K562 (cell line): ENCODE results near the gene IL25. TPM values are rescaled to one million over a fixed set of nuclear protein-coding genes. Genes with fewer than 3 reads are reported as not detected.

ENCODE experiments used
- ATAC-seq: fragments of 200-7000 bp; cut with Tn5 transposase; 3 replicates; pipeline ENCODE4 v1.9.1; 2020; ENCODE audit warnings: moderate library complexity
- BruUV-seq: library from RNA; stranded (reverse); fragments of 400-500 nt; replicated peaks from 2 replicates; lab custom pipeline; 2021; lab: Mats Ljungman, UMichigan
- CTCF ChIA-PET: fragments of 300-600 bp; formaldehyde crosslinking; extraction: SDS; loops from one replicate; lab custom pipeline; 2021; ENCODE audit warnings: low intra/inter-chr PET ratio; lab: Yijun Ruan, JAX
- POLR2A ChIA-PET: fragments of 300-600, 350-650 bp; sonication (Branson Sonifier 250); formaldehyde crosslinking; extraction: SDS; loops from one replicate; lab custom pipeline; 2021; ENCODE audit warnings: antibody characterized with exemption, inconsistent platforms; lab: Yijun Ruan, JAX
- DNase-seq, 4 experiments: peaks; one replicate each; pipeline versions ENCODE4 v3.0.0 to v3.0.0-alpha.2; 2011 to 2018; ENCODE audit warnings: low spot score in 3 of 4, mixed read lengths in 3 of 4; ENCODE audit errors: extremely low read depth in 1 of 4
- FAIRE-seq: peaks from 2 replicates; lab custom pipeline; 2011; peaks lifted over from hg19 to GRCh38; lab: Jason Lieb, UNC
- H2AFZ ChIP-seq: 2 replicates; pipeline ENCODE4 v1.6.0; 2011; ENCODE audit warnings: low read depth, low read length, control low read depth, inconsistent platforms
- H3K27ac ChIP-seq: fragments of 200-600 bp; 3 replicates; pipeline ENCODE4 v1.8.0; 2011; ENCODE audit warnings: low read depth, mild to moderate bottlenecking, control low read depth, inconsistent platforms, low read length, moderate library complexity, mixed read lengths; ENCODE audit errors: extremely low read depth
- H3K27me3 ChIP-seq, 2 experiments: fragments of 300-600 bp in 1 of 2; 2 replicates in 1 of 2; 3 replicates in 1 of 2; pipeline versions ENCODE4 v1.6.0 to v1.8.0; 2011; ENCODE audit warnings: inconsistent platforms in 2 of 2, low read length in 2 of 2, mild to moderate bottlenecking in 1 of 2, mixed read lengths in 1 of 2, moderate library complexity in 1 of 2; ENCODE audit not compliant: control insufficient read depth in 2 of 2, insufficient read depth in 2 of 2
- H3K36me3 ChIP-seq: fragments of 300-600 bp; 3 replicates; pipeline ENCODE4 v1.8.0; 2011; ENCODE audit warnings: mild to moderate bottlenecking, low read length, inconsistent platforms; ENCODE audit not compliant: control insufficient read depth, insufficient read depth
- H3K4me1 ChIP-seq, 2 experiments: fragments of 200-600 bp in 1 of 2; replicated peaks in 1 of 2; 2 replicates in 1 of 2; 3 replicates in 1 of 2; pipeline versions ENCODE4 v1.5.1 to v1.8.0; 2011; ENCODE audit warnings: inconsistent platforms in 2 of 2, low read length in 2 of 2, mild to moderate bottlenecking in 1 of 2, mixed read lengths in 1 of 2, moderate library complexity in 1 of 2; ENCODE audit not compliant: control insufficient read depth in 2 of 2, insufficient read depth in 2 of 2
- H3K4me2 ChIP-seq: 2 replicates; pipeline ENCODE4 v1.6.1; 2011; ENCODE audit warnings: low read length, control low read depth, inconsistent platforms, mixed read lengths; ENCODE audit not compliant: insufficient read depth
- H3K4me3 ChIP-seq: fragments of 200-600 bp; sonication (generic), shearing (Covaris generic); 2 replicates; pipeline ENCODE4 v1.5.1; 2016; ENCODE audit warnings: control low read depth, inconsistent platforms
- H3K79me2 ChIP-seq: fragments of 200-600 bp; 3 replicates; pipeline ENCODE4 v1.8.0; 2011; ENCODE audit warnings: low read length, inconsistent platforms; ENCODE audit not compliant: control insufficient read depth, insufficient read depth
- H3K9ac ChIP-seq, 2 experiments: 2 replicates each; pipeline versions ENCODE4 v1.6.0 to v1.6.1; 2011; ENCODE audit warnings: low read depth in 2 of 2, low read length in 2 of 2, control low read depth in 1 of 2, inconsistent platforms in 1 of 2, mild to moderate bottlenecking in 1 of 2, mixed read lengths in 1 of 2; ENCODE audit not compliant: insufficient read depth in 1 of 2
- H3K9me1 ChIP-seq: one replicate; pipeline ENCODE4 v1.6.0; 2011; ENCODE audit warnings: inconsistent platforms, mild to moderate bottlenecking, low read length, moderate library complexity; ENCODE audit not compliant: control insufficient read depth, insufficient read depth
- H3K9me3 ChIP-seq: replicated peaks from 2 replicates; pipeline ENCODE4 v1.5.1; 2011; ENCODE audit warnings: low read depth, low read length, inconsistent platforms; ENCODE audit not compliant: control insufficient read depth, insufficient read depth
- H4K20me1 ChIP-seq: replicated peaks from 2 replicates; pipeline ENCODE4 v1.6.1; 2011; ENCODE audit warnings: low read length, inconsistent platforms, mixed read lengths; ENCODE audit not compliant: control insufficient read depth, insufficient read depth
- ARID3A ChIP-seq: IDR thresholded peaks from 2 replicates; pipeline ENCODE4 v1.6.1; 2012; ENCODE audit warnings: low read depth, low read length, improper control_type of control experiment, borderline replicate concordance
- BHLHE40 ChIP-seq: IDR thresholded peaks from 2 replicates; pipeline ENCODE4 v1.6.1; 2011; ENCODE audit warnings: low read length, improper control_type of control experiment
- CREBBP ChIP-seq: IDR thresholded peaks from one replicate; pipeline ENCODE4 v1.6.1; 2012; ENCODE audit warnings: low read depth, mild to moderate bottlenecking, control low read depth, inconsistent platforms, low read length
- ELF4 ChIP-seq: fragments of 450-650 bp; formaldehyde crosslinking; IDR thresholded peaks from 2 replicates; pipeline ENCODE4 v1.4.0; 2022; ENCODE audit warnings: missing genetic modification characterization
- FOSL1 ChIP-seq: fragments of 200-800 bp; sonication (Bioruptor generic); conservative IDR thresholded peaks from 2 replicates; pipeline ENCODE4 v1.6.1; 2016; ENCODE audit warnings: missing genetic modification characterization, missing compliant biosample characterization
- HNRNPLL ChIP-seq: fragments of 200-400 bp; formaldehyde crosslinking; IDR thresholded peaks from 2 replicates; pipeline ENCODE4 v1.6.1; 2017; ENCODE audit warnings: low read length, low read depth, mild to moderate bottlenecking; ENCODE audit not compliant: poor library complexity, severe bottlenecking
- NR2F6 ChIP-seq: fragments of 450-650 bp; formaldehyde crosslinking; IDR thresholded peaks from 2 replicates; pipeline ENCODE4 v1.4.0; 2020; ENCODE audit warnings: mild to moderate bottlenecking
- SP2 ChIP-seq: IDR thresholded peaks from 2 replicates; pipeline ENCODE4 v1.6.1; 2011; ENCODE audit warnings: mild to moderate bottlenecking, low read depth, low read length, moderate library complexity; ENCODE audit not compliant: poor library complexity, severe bottlenecking; ENCODE audit errors: extremely low read depth
- TOE1 ChIP-seq, 2 experiments: fragments of 450-650 bp in 1 of 2; sonication (generic) in 1 of 2; formaldehyde crosslinking in 1 of 2; IDR thresholded peaks; 2 replicates each; pipeline versions ENCODE4 v1.7.1 to v1.8.0; 2016 to 2022; ENCODE audit warnings: borderline replicate concordance in 2 of 2, mild to moderate bottlenecking in 2 of 2, antibody characterized with exemption in 1 of 2, inconsistent platforms in 1 of 2, low read depth in 1 of 2, missing genetic modification reagents in 1 of 2, moderate library complexity in 1 of 2
- ZNF174 ChIP-seq: fragments of 250-450 bp; sonication (Bioruptor Pico); IDR thresholded peaks from 2 replicates; pipeline ENCODE4 v1.4.0; 2020; ENCODE audit warnings: mild to moderate bottlenecking
- ZNF740 ChIP-seq, 3 experiments: fragments of 200-800 bp in 1 of 3; sonication (Bioruptor generic) in 1 of 3; sonication (generic) in 1 of 3; formaldehyde crosslinking in 1 of 3; IDR thresholded peaks; 2 replicates each; pipeline versions ENCODE4 v1.6.1 to v1.8.0; 2016 to 2022; ENCODE audit warnings: mild to moderate bottlenecking in 2 of 3, missing compliant biosample characterization in 2 of 3, missing genetic modification characterization in 2 of 3, missing genetic modification reagents in 1 of 3
- WGBS: fragments of 100-300 bp; shearing (Covaris generic); methylation state at CpG from one replicate; pipeline ENCODE4 v1.1.6; 2016; ENCODE audit warnings: low coverage, mixed read lengths; ENCODE audit not compliant: insufficient coverage; ENCODE audit errors: missing lambda C conversion rate; 5-methylcytosine and 5-hydroxymethylcytosine counted together
- in situ Hi-C: fragments of 300-500 bp; cut with MboI; formaldehyde crosslinking; loops from 4 replicates; pipeline ENCODE4 v1.15.0; 2018; ENCODE audit warnings: inconsistent platforms, mixed read lengths
- intact Hi-C: fragments of 100-400 bp; cut with micrococcal nuclease; formaldehyde crosslinking; loops from 2 replicates; pipeline ENCODE4 v1.14.2; 2022
- polyA plus RNA-seq, 8 experiments: library from polyadenylated mRNA; depleted of rRNA in 4 of 8; stranded (reverse) in 5 of 8; unstranded in 3 of 8; fragments of >200 nt; fragmentation: Nextera tagmentation in 2 of 8; fragmentation: Illumina TruSeq in 1 of 8; extraction: Ambion mirVana in 2 of 8; extraction: Trizol in 1 of 8; gene quantifications; 2 replicates each; pipeline versions ENCODE4 v1.2.1 to v1.2.3, GENCODE V29; 2011 to 2014; ENCODE audit warnings: inconsistent platforms in 1 of 8, missing spikeins in 1 of 8
- total RNA-seq, 7 experiments: library from RNA; depleted of rRNA in 6 of 7; stranded (reverse); fragments of >200 nt in 6 of 7; fragmentation: Illumina TruSeq in 2 of 7; extraction: Trizol in 2 of 7; gene quantifications; 2 replicates each; pipeline versions ENCODE4 v1.2.1 to v1.2.3, GENCODE V29; 2011 to 2021; ENCODE audit warnings: low replicate concordance in 1 of 7

IL25 gene
- total and polyA plus RNA-seq, 9 of the 15 experiments (the other 6 are each of a cell fraction or from before 2014, with no cell fraction given): not detected

GRCh38 chr14:23366426-23366921 lies 6.1 kb upstream of the IL25 start:
- in situ Hi-C loops: no loop called here
- TF ChIP-seq NR2F6 (CRISPR knock-in tag): no peak
- TF ChIP-seq HNRNPLL: no peak
- TF ChIP-seq, all 486 proteins: peak for 0
- no peak overlapping the region for H3K27ac ChIP-seq
- POLR2A ChIA-PET: interaction anchor here (0.8 kb wide), 1 partner anchor 39 kb away, joined by 3 read pairs; no protein-coding TSS in a partner anchor
- H3K9ac ChIP-seq: no peak overlapping the region
- CTCF ChIA-PET: no interaction called here
- H4K20me1 ChIP-seq: no peaks in the 10 kb centered on the region; the same call in 1 of the 2 replicates
- intact Hi-C loops: no loop called here
- 12% methylated on average over 7 of the region's 34 CpGs for WGBS
- peak; percentile 45; the same call in 2 of the 3 replicates for ATAC-seq
- H3K9me1 ChIP-seq: no peaks in the 10 kb centered on the region
- BruUV-seq: no TSS peak
- no peak for FAIRE-seq
- no peaks in the 10 kb centered on the region for H3K79me2 ChIP-seq
- H2AFZ ChIP-seq: no peak overlapping the region
- peaks cover 0 to 16% of the 10 kb centered on the region in 2 experiments; a peak in 3 of 5 replicates for H3K4me1 ChIP-seq
- H3K4me2 ChIP-seq: no peak overlapping the region
- H3K27me3 ChIP-seq: peaks cover 10 to 36% of the 10 kb centered on the region in 2 experiments; a peak in 4 of 5 replicates
- no peaks in the 10 kb centered on the region for H3K9me3 ChIP-seq
- H3K36me3 ChIP-seq: no peaks in the 10 kb centered on the region
- peak in 2 of 4 experiments; percentile 39 to 42 for DNase-seq
- H3K4me3 ChIP-seq: no peak overlapping the region

- Histone ChIP-seq H3K9ac (no peak overlapping the region), H3K79me2 (no peaks in the 10 kb centered on the region), H3K9me3 (no peaks in the 10 kb centered on the region), H3K4me2 (no peak overlapping the region), H2AFZ (no peak overlapping the region), H4K20me1 (no peaks in the 10 kb centered on the region; the same call in 1 of the 2 replicates), H3K4me1 (peaks cover 0 to 10% of the 10 kb centered on the region in 2 experiments; a peak in 3 of 5 replicates), H3K9me1 (no peaks in the 10 kb centered on the region), H3K27ac (no peak overlapping the region), H3K36me3 (no peaks in the 10 kb centered on the region), H3K27me3 (peaks cover 7 to 20% of the 10 kb centered on the region in 2 experiments; a peak in 3 of 5 replicates), H3K4me3 (no peak overlapping the region)
- DNase-seq: peak in 1 of 4 experiments; percentile 7
- ATAC-seq: no peak
- intact Hi-C loops: no loop called here
- CTCF ChIA-PET: no interaction called here
- no CpG with 5 or more reads among the region's 1 CpG for WGBS
- POLR2A ChIA-PET: interaction anchor here (1.1 kb wide), 1 partner anchor 10 kb away, joined by 4 read pairs; no protein-coding TSS in a partner anchor
- no peak for FAIRE-seq
- BruUV-seq: no TSS peak
- in situ Hi-C loops: no loop called here
- no peak for TF ChIP-seq SP2
- no peak for TF ChIP-seq ZNF740 (CRISPR knock-in tag; IDR thresholded peaks at IDR 0.05)
- TF ChIP-seq ZNF740 (tag; IDR thresholded peaks at IDR 0.05): no peak
- no peak for TF ChIP-seq CREBBP
- TF ChIP-seq TOE1 (IDR thresholded peaks at IDR 0.05; ENCODE audit: borderline replicate concordance): no peak
- no peak for TF ChIP-seq TOE1 (CRISPR knock-in tag; IDR thresholded peaks at IDR 0.05; ENCODE audit: borderline replicate concordance, low read depth)
- no peak for TF ChIP-seq ZNF174 (CRISPR knock-in tag)
- TF ChIP-seq FOSL1 (tag): peak; percentile 87
- TF ChIP-seq ELF4 (CRISPR knock-in tag): peak; percentile 15; the same call in 1 of the 2 replicates
- TF ChIP-seq ARID3A: no peak
- TF ChIP-seq BHLHE40: no peak
These were observed 2.4 kb upstream of the IL25 start for GRCh38 chr14:23370221-23370620.
